ENCODE data around the gene TMEM235. TPM values are rescaled to one million over a fixed set of nuclear protein-coding genes. Genes with fewer than 3 reads are reported as not detected.

The TMEM235 gene
- total and polyA plus RNA-seq, 4 donors: 0.02 TPM; not detected in 3

- no peak for TF ChIP-seq REST (IDR thresholded peaks at IDR 0.05)
- TF ChIP-seq, protein P1, sequence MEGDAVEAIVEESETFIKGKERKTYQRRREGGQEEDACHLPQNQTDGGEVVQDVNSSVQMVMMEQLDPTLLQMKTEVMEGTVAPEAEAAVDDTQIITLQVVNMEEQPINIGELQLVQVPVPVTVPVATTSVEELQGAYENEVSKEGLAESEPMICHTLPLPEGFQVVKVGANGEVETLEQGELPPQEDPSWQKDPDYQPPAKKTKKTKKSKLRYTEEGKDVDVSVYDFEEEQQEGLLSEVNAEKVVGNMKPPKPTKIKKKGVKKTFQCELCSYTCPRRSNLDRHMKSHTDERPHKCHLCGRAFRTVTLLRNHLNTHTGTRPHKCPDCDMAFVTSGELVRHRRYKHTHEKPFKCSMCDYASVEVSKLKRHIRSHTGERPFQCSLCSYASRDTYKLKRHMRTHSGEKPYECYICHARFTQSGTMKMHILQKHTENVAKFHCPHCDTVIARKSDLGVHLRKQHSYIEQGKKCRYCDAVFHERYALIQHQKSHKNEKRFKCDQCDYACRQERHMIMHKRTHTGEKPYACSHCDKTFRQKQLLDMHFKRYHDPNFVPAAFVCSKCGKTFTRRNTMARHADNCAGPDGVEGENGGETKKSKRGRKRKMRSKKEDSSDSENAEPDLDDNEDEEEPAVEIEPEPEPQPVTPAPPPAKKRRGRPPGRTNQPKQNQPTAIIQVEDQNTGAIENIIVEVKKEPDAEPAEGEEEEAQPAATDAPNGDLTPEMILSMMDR (IDR thresholded peaks at IDR 0.05; ENCODE audit: low read depth, low read length, missing input control): no peak
- TF ChIP-seq TAF1 (conservative IDR thresholded peaks at IDR 0.05): no peak
- no peak for TF ChIP-seq HNF4G (IDR thresholded peaks at IDR 0.05)
- TF ChIP-seq JUND (IDR thresholded peaks at IDR 0.05): no peak
These were observed 794 bp downstream of the TMEM235 start (continued) for GRCh38 chr17:78231991-78232858.

DNA sequence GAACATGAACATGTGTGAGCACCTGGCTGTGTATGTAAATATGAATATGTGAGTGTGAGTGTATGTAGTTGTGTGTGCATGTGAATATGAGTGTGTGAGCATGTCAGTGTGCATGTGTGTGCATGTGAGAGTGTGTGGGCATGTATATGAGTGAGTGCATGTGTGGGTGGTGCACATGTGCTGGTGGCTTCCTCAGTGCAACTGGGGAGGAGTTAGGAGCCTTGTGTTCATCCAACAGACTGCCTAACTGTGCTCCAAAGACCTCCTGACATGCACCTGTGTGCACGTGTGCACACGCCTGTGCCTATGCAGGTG lies 1.4 kb downstream of the TMEM235 start:
- no peaks in the 10 kb centered on the region for H3K9me3 ChIP-seq (ENCODE audit: control insufficient read depth in 4 of 4, low read length in 3 of 4)
- no peak overlapping the region for H3K27ac ChIP-seq (ENCODE audit: low read depth in 1 of 2, low read length in 2 of 2)
- no peaks in the 10 kb centered on the region for H3K36me3 ChIP-seq (ENCODE audit: control insufficient read depth in 4 of 4, insufficient read depth in 3 of 4, low read depth in 1 of 4, low read length in 3 of 4)
- no peak overlapping the region for H3K4me3 ChIP-seq (ENCODE audit: low read depth in 1 of 3, low read length in 3 of 3)
- no peak overlapping the region for H3K9ac ChIP-seq (ENCODE audit: low read depth in 1 of 2, low read length in 2 of 2)
- H3K27me3 ChIP-seq (ENCODE audit: control insufficient read depth in 4 of 4, insufficient read depth in 4 of 4, low read length in 3 of 4): peaks cover 0 to 5% (median 4%) of the 10 kb centered on the region in 4 donors
- 95% methylated on average over 2 of the region's 2 CpGs for WGBS
- TF ChIP-seq, protein P1 (IDR thresholded peaks at IDR 0.05; ENCODE audit: low read depth, low read length, missing input control): no peak
- TF ChIP-seq ATF3 (IDR thresholded peaks at IDR 0.05) (no peak), FOXA2 (IDR thresholded peaks at IDR 0.05) (no peak), NR2F2 (IDR thresholded peaks at IDR 0.05) (no peak), HNF4G (IDR thresholded peaks at IDR 0.05) (no peak), GABPA (IDR thresholded peaks at IDR 0.05 in 1 of 2, conservative IDR thresholded peaks at IDR 0.05 in 1 of 2) (no peak), REST (IDR thresholded peaks at IDR 0.05) (no peak), TAF1 (conservative IDR thresholded peaks at IDR 0.05) (no peak), SP1 (IDR thresholded peaks at IDR 0.05) (no peak), YY1 (IDR thresholded peaks at IDR 0.05) (no peak), JUND (IDR thresholded peaks at IDR 0.05) (no peak), EGR1 (IDR thresholded peaks at IDR 0.05; ENCODE audit: low read depth in 2 of 2) (no peak), HNF4A (conservative IDR thresholded peaks at IDR 0.05) (no peak), RAD21 (IDR thresholded peaks at IDR 0.05) (no peak), FOXA1 (IDR thresholded peaks at IDR 0.05) (no peak), RXRA (IDR thresholded peaks at IDR 0.05) (no peak)
- TF ChIP-seq, protein P2, sequence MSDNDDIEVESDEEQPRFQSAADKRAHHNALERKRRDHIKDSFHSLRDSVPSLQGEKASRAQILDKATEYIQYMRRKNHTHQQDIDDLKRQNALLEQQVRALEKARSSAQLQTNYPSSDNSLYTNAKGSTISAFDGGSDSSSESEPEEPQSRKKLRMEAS (IDR thresholded peaks at IDR 0.05): no peak
- TF ChIP-seq, protein P3, sequence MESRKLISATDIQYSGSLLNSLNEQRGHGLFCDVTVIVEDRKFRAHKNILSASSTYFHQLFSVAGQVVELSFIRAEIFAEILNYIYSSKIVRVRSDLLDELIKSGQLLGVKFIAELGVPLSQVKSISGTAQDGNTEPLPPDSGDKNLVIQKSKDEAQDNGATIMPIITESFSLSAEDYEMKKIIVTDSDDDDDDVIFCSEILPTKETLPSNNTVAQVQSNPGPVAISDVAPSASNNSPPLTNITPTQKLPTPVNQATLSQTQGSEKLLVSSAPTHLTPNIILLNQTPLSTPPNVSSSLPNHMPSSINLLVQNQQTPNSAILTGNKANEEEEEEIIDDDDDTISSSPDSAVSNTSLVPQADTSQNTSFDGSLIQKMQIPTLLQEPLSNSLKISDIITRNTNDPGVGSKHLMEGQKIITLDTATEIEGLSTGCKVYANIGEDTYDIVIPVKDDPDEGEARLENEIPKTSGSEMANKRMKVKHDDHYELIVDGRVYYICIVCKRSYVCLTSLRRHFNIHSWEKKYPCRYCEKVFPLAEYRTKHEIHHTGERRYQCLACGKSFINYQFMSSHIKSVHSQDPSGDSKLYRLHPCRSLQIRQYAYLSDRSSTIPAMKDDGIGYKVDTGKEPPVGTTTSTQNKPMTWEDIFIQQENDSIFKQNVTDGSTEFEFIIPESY (IDR thresholded peaks at IDR 0.05): no peak
- DNase-seq (ENCODE audit: low spot score): no peak
- H3K4me1 ChIP-seq (ENCODE audit: control insufficient read depth in 4 of 4, insufficient read depth in 4 of 4, low read length in 3 of 4): no peaks in the 10 kb centered on the region

Data from liver (tissue), 9 donors.